8988T (cell line): ENCODE results near the gene EDC4.
A peak's percentile ranks its signal among the peaks of the same experiment; 100 is the strongest.
"Not testable (repeated sequence)": the region's sequence is repeated elsewhere in the genome, so short reads cannot be mapped to it uniquely, and the experiment has no call there.

Experiments
- DNase-seq: peaks from one replicate; pipeline ENCODE4 v3.0.0; 2011

The EDC4 gene

GRCh38 chr16:67910158-67910557 is 37.3 kb downstream of the EDC4 start:
- DNase-seq = no peak

- no peak for DNase-seq
Measured at GRCh38 chr16:67914758-67915495, 42.1 kb downstream of the EDC4 start.

GRCh38 chr16:67915496-67915769 is 42.6 kb downstream of the EDC4 start:
- not testable (repeated sequence) for DNase-seq

DNA sequence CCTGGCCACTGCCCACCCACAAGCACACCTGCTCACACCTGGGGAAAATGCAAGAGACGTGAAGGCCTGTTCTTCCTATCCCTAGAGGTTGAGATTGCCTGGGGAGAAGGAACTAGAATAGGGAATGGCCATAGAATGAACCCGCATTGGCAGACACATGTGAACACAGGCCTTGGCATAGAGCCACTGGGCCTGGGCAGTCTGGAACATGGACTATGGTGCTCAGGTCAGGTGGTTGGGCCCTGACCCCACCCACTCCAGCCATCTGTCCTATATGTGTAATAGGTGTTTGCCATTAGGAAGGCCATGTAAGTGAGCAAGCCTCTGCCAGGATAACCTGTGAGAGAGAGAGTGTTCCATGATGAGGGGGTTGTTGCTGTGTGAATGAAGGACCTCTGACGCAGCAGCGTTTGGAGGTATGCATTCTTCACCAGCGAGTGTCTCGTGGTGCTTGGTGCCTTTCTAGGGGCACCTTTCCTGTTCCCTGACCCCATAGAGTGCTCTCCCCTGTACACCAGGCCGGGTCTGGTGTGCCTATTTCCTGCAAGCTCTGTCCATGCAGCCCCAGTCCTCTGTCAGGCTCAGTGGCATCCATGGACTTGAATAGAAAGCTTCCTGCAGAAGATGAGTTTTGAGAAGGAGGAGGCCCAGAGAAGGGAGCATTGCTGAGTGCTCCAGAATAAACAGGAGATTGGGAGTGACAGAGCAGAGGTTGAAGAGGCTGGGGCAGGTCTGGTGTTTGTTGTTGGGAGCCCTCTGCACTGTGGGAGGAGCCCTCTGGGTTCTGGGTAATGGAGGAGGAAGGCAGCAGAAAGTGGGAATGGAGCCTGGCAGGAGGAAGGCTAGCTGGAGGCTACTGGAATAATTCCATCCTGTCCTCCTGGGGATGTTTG is 43.2 kb downstream of the EDC4 start:
- DNase-seq = no peak

- DNase-seq = no peak
Measured at GRCh38 chr16:67917140-67917851, 44.4 kb downstream of the EDC4 start.

DNA sequence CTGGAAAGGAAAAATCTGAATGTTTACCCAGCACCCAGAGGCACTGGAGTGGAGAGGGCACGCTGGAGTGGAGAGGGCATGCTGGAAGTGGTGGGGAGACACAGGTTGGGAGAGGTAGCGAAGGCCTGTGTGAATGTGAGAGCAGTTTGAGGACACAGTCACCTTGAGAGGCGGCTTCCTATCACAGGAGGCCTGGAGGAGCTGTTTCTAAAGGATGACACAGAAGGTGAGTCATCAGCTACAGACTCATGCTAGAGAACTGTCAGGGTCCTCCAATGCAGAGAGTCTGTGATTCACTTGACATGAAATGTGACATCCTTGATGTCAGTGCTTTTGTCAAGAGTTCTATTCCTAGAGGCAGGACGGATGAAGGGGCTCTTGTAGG is 45.0 kb downstream of the EDC4 start:
- peak; percentile 95 for DNase-seq

- DNase-seq = no peak
Measured at GRCh38 chr16:67919622-67920221, 46.9 kb downstream of the EDC4 start.

GRCh38 chr16:67922221-67922620 is 49.4 kb downstream of the EDC4 start:
- DNase-seq = no peak

GRCh38 chr16:67922740-67923139 is 49.9 kb downstream of the EDC4 start:
- DNase-seq = no peak

DNA sequence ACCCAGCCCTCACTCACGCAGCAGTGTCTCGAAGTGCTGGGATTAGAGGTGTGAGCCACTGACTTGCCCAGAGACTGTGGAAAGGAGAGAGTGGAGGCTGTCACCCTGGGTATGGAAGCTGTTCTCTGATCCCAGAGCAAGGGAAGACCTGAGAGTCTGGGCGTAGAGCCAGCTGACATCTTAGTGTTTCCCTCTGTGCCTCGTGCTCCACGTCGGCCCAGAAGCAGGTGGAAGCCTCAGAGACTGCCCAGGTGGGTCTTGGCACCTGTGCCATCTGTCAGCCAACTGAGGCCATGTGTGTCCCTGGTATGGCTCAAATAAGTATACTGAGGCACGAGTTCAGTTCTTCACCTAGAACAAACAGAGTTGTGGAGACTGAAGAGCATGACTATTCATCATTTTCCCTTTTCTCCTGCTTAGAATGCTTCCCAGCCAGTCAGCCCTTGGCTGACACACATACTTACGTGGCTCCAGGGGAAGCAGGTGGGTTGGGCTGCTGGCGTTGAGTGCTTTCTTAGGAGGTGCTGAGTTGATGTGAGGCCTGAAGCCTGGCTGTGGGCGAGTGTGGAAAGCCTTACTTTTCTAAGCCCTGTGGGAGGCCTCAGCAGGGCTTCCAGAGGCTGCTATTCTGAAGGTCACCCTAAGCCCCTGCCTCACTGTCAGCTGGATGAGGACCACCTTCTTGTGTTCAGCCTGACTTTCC is 50.7 kb downstream of the EDC4 start:
- no peak for DNase-seq

GRCh38 chr16:67924140-67924906 is 51.5 kb downstream of the EDC4 start:
- DNase-seq = no peak

DNA sequence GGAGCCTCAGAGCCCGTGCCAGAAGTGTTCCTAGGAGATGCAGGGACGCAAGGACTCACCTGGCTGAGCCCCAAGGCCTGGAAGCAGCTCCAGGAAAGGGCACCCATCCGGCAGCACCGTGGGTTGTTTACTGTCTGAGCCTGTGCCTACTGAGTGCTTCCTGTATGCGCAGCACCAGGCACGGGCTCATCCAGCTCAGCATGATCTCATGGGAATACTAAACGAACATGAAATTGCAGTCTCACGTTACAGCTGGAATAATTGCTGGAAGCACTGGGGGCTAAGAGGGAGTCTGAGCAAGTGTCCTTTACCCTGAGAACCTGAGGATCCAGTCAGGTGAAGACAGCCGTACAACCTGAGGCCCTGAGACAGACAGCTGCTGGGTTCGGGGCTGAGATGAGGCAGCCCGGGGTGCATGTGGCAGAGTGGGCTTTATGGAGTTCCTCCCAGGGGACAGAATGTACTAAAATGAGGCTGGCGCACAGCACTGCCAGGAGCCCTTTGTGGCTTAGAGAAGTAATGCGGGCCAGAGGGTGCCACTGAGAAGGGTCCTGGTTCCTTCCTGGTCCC is 53.4 kb downstream of the EDC4 start:
- DNase-seq = no peak

- DNase-seq = no peak
Measured at GRCh38 chr16:67927131-67927941, 54.5 kb downstream of the EDC4 start.

- DNase-seq = no peak
Measured at GRCh38 chr16:67928147-67928546, 55.3 kb downstream of the EDC4 start.

GRCh38 chr16:67928561-67929364 is 55.9 kb downstream of the EDC4 start:
- peak; percentile 95 for DNase-seq

DNA sequence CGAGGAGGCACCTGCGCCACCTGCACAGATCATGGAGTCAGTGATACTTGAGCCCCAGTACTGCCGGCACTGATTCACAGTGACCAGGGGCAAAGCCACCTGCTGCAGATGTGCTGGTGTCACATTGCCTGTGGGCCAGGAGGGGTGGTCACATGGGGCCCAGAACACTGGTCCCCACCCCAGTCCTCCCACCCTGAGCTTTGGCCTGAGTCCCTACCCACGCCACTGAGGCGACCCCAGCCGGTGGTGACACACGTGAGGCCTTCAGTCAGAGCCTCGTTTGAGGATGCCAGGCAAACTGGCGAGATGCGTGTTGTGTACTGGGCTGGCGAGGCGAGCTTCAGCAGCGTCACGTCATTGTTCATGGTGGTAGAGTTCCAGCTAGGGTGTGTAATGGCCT is 57.3 kb downstream of the EDC4 start:
- DNase-seq = no peak

DNA sequence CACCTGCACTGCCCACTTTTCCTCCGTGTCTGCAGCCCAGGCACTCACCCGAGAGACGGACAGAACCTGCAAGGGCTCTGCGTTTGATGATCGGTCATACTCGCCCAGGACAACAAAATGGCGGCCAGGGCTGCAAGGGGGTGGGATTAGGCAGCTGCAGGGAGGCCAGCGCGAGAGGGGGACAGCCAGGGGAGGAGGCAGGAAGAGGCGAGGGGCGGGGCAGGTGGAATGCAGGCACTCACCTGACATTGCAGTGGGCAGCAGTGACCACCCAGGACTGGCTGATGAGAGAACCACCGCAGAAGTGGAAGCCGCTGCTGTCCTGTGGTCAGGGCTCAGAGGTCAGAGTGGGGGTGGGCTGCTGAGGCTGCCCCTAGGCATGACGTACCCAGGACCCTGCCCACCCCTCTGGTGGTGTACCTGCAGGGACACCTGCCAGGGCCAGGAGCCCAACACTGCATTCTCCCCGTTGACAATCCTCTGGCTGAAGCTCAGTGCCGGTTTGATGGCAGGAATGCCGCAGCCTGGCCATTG is 57.9 kb downstream of the EDC4 start:
- no peak for DNase-seq
